NCI-H526 (cell line): ENCODE results near the gene ATE1.

Experiments
- DNase-seq, 2 experiments: peaks; one replicate each; lab custom pipeline; 2025; lab: John Stamatoyannopoulos, UW

Gene ATE1

GRCh38 chr10:121694966-121695643 lies 232.7 kb downstream of the ATE1 start:
- DNase-seq: no peak

DNA sequence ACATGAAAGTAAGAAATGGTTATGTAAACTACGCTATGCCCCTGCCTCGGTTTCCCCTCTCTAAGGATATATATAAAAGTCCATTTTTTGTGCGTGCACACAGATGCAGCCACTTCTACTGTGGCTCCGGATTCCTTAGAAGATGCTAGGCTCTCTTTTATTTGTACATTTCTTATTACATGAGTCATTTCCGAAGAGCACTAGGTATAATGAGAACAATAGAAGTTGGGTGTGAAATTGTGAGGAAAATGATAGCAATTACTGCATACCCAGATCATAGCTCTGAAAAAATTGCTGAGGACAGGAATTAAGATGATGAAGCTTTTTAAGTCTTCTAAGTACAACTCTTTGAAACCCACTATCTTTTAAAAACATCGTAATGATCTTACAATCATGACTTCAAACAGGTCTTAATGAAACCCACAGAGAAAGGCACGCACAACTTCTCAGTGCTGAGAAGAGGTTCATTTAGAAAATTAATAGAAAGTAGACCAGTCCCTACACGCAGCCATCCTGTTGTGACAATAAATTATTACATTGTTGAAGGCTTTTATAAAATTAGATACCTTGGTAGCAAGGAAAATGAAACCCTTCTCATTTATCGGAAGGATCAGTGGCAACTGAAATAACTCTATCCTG lies 233.4 kb downstream of the ATE1 start:
- no peak for DNase-seq

GRCh38 chr10:121692626-121693025 lies 235.2 kb downstream of the ATE1 start:
- no peak for DNase-seq

- no peak for DNase-seq
These were observed 236.9 kb downstream of the ATE1 start for GRCh38 chr10:121690970-121691369.
